Mesendoderm (in vitro differentiated cells): ENCODE results near the gene PYGM.
"Not testable (repeated sequence)": the region's sequence is repeated elsewhere in the genome, so short reads cannot be mapped to it uniquely, and the experiment has no call there.

ENCODE experiments used
- DNase-seq: peaks from one replicate; pipeline ENCODE4 v3.0.0; 2013
- H2AK5ac ChIP-seq: 2 replicates; pipeline ENCODE4 v1.6.1; 2013; ENCODE audit warnings: low read length, inconsistent platforms
- H2BK120ac ChIP-seq: 2 replicates; pipeline ENCODE4 v1.6.1; 2013; ENCODE audit warnings: low read depth, mild to moderate bottlenecking, low read length, moderate library complexity, mixed read lengths
- H2BK15ac ChIP-seq: replicated peaks from 2 replicates; pipeline ENCODE4 v1.6.1; 2013; ENCODE audit warnings: low read depth, mild to moderate bottlenecking, moderate library complexity
- H2BK5ac ChIP-seq: 2 replicates; pipeline ENCODE4 v1.6.1; 2013; ENCODE audit warnings: low read length, inconsistent platforms
- H3K18ac ChIP-seq: 2 replicates; pipeline ENCODE4 v1.6.1; 2013; ENCODE audit warnings: mild to moderate bottlenecking, low read length, mixed read lengths
- H3K23ac ChIP-seq: one replicate; pipeline ENCODE4 v1.6.1; 2013; ENCODE audit warnings: low read length
- H3K27ac ChIP-seq: 2 replicates; pipeline ENCODE4 v1.5.1; 2013; ENCODE audit warnings: low read depth, mild to moderate bottlenecking, inconsistent platforms, low read length, moderate library complexity
- H3K27me3 ChIP-seq: 2 replicates; pipeline ENCODE4 v1.6.1; 2013; ENCODE audit warnings: low read length, control low read depth, mild to moderate bottlenecking, inconsistent platforms; ENCODE audit not compliant: insufficient read depth, poor library complexity
- H3K36me3 ChIP-seq: 2 replicates; pipeline ENCODE4 v1.6.1; 2013; ENCODE audit warnings: low read length, inconsistent platforms; ENCODE audit not compliant: control insufficient read depth, insufficient read depth
- H3K4ac ChIP-seq: one replicate; pipeline ENCODE4 v1.6.1; 2013; ENCODE audit warnings: low read depth, mild to moderate bottlenecking, low read length, moderate library complexity
- H3K4me1 ChIP-seq: 2 replicates; pipeline ENCODE4 v1.6.1; 2013; ENCODE audit warnings: low read depth, low read length, inconsistent platforms; ENCODE audit not compliant: control insufficient read depth
- H3K4me2 ChIP-seq: 2 replicates; pipeline ENCODE4 v1.6.1; 2013; ENCODE audit warnings: low read length
- H3K4me3 ChIP-seq: 2 replicates; pipeline ENCODE4 v1.5.1; 2013; ENCODE audit warnings: mild to moderate bottlenecking, low read length
- H3K56ac ChIP-seq: one replicate; pipeline ENCODE4 v1.6.1; 2013; ENCODE audit warnings: low read length
- H3K79me1 ChIP-seq: 2 replicates; pipeline ENCODE4 v1.6.1; 2013; ENCODE audit warnings: low read length, inconsistent platforms
- H3K79me2 ChIP-seq: 2 replicates; pipeline ENCODE4 v1.6.1; 2013; ENCODE audit warnings: mild to moderate bottlenecking, low read length; ENCODE audit not compliant: control insufficient read depth, insufficient read depth
- H3K9ac ChIP-seq: 2 replicates; pipeline ENCODE4 v1.6.1; 2013; ENCODE audit warnings: low read length, inconsistent platforms
- H4K5ac ChIP-seq: one replicate; pipeline ENCODE4 v1.6.1; 2013; ENCODE audit warnings: low read length
- H4K8ac ChIP-seq: one replicate; pipeline ENCODE4 v1.6.1; 2013; ENCODE audit warnings: low read depth, mild to moderate bottlenecking, control low read depth, low read length, moderate library complexity
- whole genome bisulfite sequencing: extraction: QIAGEN DNeasy Blood & Tissue Kit; methylation state at CpG from one replicate; pipeline ENCODE4 v1.1.7; 2013; ENCODE audit warnings: low lambda C conversion rate, missing lambda C conversion rate; ENCODE audit not compliant: insufficient coverage; ENCODE audit errors: extremely low coverage; 5-methylcytosine and 5-hydroxymethylcytosine counted together

Gene PYGM

DNA sequence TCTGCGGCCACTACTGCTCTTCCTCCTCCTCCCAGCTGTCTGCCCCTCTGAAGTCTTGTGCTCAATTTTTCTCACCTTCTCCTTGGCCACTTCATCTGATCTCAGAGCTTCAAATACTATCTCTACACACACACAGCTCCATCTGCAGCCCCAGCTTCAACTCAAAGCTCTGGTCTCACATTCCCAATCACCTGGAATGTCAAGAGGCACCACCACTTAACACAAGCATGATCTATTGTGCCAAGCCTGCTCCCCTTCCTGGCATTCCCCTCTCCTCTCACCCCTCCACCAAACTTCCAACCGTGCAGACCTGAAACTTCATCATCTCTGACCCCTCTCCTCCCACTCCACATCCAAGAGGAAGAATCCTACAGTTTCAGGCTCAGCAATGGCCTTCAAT is 54.3 kb downstream of the PYGM start:
- Histone ChIP-seq H3K4me3 (no peak overlapping the region), H3K27ac (no peak overlapping the region), H3K56ac (no peak overlapping the region), H2AK5ac (no peak overlapping the region), H3K79me1 (no peaks in the 10 kb centered on the region), H4K5ac (no peak overlapping the region), H3K9ac (no peak overlapping the region), H2BK120ac (no peak overlapping the region), H2BK5ac (no peak overlapping the region), H3K4ac (no peak overlapping the region), H3K36me3 (no peaks in the 10 kb centered on the region), H3K4me2 (no peak overlapping the region), H3K23ac (no peak overlapping the region), H3K79me2 (no peaks in the 10 kb centered on the region), H3K18ac (no peak overlapping the region), H3K27me3 (no peaks in the 10 kb centered on the region), H4K8ac (no peak overlapping the region), H2BK15ac (no peak overlapping the region), H3K4me1 (no peaks in the 10 kb centered on the region)
- no CpG with 5 or more reads among the region's 2 CpGs for WGBS
- no peak for DNase-seq

- Histone ChIP-seq H3K4me3 (no peak overlapping the region), H3K79me1 (no peaks in the 10 kb centered on the region), H3K27ac (no peak overlapping the region), H3K79me2 (no peaks in the 10 kb centered on the region), H2AK5ac (no peak overlapping the region), H4K5ac (no peak overlapping the region), H2BK5ac (no peak overlapping the region), H3K9ac (no peak overlapping the region), H3K18ac (no peak overlapping the region), H2BK120ac (no peak overlapping the region), H3K4ac (no peak overlapping the region), H2BK15ac (no peak overlapping the region), H4K8ac (no peak overlapping the region), H3K4me2 (no peak overlapping the region), H3K56ac (no peak overlapping the region), H3K27me3 (no peaks in the 10 kb centered on the region), H3K36me3 (no peaks in the 10 kb centered on the region), H3K23ac (no peak overlapping the region), H3K4me1 (no peaks in the 10 kb centered on the region)
- DNase-seq = no peak
- WGBS = no CpG with 5 or more reads among the region's 2 CpGs
Observed at GRCh38 chr11:64703048-64703447, 56.7 kb downstream of the PYGM start.

DNA sequence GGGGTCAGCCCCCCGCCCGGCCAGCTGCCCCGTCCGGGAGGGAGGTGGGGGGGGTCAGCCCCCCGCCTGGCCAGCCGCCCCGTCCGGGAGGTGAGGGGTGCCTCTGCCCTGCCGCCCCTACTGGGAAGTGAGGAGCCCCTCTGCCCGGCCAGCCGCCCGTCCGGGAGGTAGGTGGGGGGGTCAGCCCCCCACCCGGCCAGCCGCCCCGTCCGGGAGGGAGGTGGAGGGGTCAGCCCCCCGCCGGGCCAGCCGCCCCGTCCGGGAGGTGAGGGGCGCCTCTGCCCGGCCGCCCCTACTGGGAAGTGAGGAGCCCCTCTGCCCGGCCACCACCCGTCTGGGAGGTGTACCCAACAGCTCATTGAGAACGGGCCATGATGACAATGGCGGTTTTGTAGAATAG is 57.8 kb downstream of the PYGM start:
- H3K4me1 ChIP-seq, H3K79me2 ChIP-seq, H4K5ac ChIP-seq, H2BK120ac ChIP-seq, H2BK15ac ChIP-seq, H2BK5ac ChIP-seq, H3K27me3 ChIP-seq, H2AK5ac ChIP-seq, H3K18ac ChIP-seq, H3K23ac ChIP-seq, H3K27ac ChIP-seq, H3K56ac ChIP-seq, H3K4me2 ChIP-seq, H4K8ac ChIP-seq, H3K4me3 ChIP-seq, H3K36me3 ChIP-seq, DNase-seq, H3K79me1 ChIP-seq, H3K4ac ChIP-seq, H3K9ac ChIP-seq: not testable (repeated sequence)
- no CpG with 5 or more reads among the region's 29 CpGs for WGBS

DNA sequence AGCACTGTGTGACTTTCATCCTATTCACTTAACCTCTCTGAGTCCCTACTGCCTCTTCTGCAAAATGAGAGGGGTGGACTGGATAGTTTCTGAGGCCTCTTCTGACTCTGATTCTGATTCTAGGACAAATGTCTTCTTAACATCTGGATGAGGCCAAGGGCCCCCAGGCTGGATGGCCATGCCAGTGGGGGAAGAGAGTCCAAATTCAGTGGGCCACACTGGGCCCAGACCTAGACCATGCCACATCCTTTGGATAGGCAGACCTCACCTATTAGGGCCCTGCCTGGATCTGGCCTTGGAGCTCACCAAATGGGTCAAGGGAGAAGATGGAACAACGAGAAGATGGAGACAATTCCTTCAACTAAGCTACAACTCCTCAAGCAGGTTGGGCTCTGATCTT is 61.3 kb downstream of the PYGM start:
- H2BK120ac ChIP-seq = no peak overlapping the region
- no peak overlapping the region for H3K4ac ChIP-seq
- no peak overlapping the region for H4K8ac ChIP-seq
- no peak overlapping the region for H3K4me3 ChIP-seq
- no peak overlapping the region for H3K18ac ChIP-seq
- H3K4me2 ChIP-seq = no peak overlapping the region
- no CpG with 5 or more reads among the region's 1 CpG for WGBS
- H3K23ac ChIP-seq = no peak overlapping the region
- H3K27me3 ChIP-seq = no peaks in the 10 kb centered on the region
- H3K4me1 ChIP-seq = no peaks in the 10 kb centered on the region
- H2AK5ac ChIP-seq = no peak overlapping the region
- H3K9ac ChIP-seq = no peak overlapping the region
- H2BK5ac ChIP-seq = no peak overlapping the region
- no peaks in the 10 kb centered on the region for H3K79me2 ChIP-seq
- H3K36me3 ChIP-seq = no peaks in the 10 kb centered on the region
- DNase-seq = no peak
- H3K56ac ChIP-seq = no peak overlapping the region
- H3K79me1 ChIP-seq = no peaks in the 10 kb centered on the region
- no peak overlapping the region for H4K5ac ChIP-seq
- no peak overlapping the region for H2BK15ac ChIP-seq
- H3K27ac ChIP-seq = no peak overlapping the region

- Histone ChIP-seq H3K56ac (no peak overlapping the region), H3K4ac (no peak overlapping the region), H3K4me3 (no peak overlapping the region), H3K79me2 (no peaks in the 10 kb centered on the region), H2AK5ac (no peak overlapping the region), H3K18ac (no peak overlapping the region), H2BK120ac (no peak overlapping the region), H3K79me1 (no peaks in the 10 kb centered on the region), H3K27ac (no peak overlapping the region), H3K36me3 (no peaks in the 10 kb centered on the region), H4K8ac (no peak overlapping the region), H3K4me2 (no peak overlapping the region), H3K27me3 (no peaks in the 10 kb centered on the region), H3K4me1 (no peaks in the 10 kb centered on the region), H4K5ac (no peak overlapping the region), H3K9ac (no peak overlapping the region), H3K23ac (no peak overlapping the region), H2BK5ac (no peak overlapping the region), H2BK15ac (no peak overlapping the region)
- no peak for DNase-seq
- no CpG with 5 or more reads among the region's 7 CpGs for WGBS
Observed at GRCh38 chr11:64697663-64698375, 62.0 kb downstream of the PYGM start.
